ENCODE results near the gene AUTS2. TPM values are rescaled to one million over a fixed set of nuclear protein-coding genes. Genes with fewer than 3 reads are reported as not detected.

AUTS2 gene
- total and polyA plus RNA-seq, 4 donors, result 4.9 to 24.4 (median 7.0) TPM

DNA sequence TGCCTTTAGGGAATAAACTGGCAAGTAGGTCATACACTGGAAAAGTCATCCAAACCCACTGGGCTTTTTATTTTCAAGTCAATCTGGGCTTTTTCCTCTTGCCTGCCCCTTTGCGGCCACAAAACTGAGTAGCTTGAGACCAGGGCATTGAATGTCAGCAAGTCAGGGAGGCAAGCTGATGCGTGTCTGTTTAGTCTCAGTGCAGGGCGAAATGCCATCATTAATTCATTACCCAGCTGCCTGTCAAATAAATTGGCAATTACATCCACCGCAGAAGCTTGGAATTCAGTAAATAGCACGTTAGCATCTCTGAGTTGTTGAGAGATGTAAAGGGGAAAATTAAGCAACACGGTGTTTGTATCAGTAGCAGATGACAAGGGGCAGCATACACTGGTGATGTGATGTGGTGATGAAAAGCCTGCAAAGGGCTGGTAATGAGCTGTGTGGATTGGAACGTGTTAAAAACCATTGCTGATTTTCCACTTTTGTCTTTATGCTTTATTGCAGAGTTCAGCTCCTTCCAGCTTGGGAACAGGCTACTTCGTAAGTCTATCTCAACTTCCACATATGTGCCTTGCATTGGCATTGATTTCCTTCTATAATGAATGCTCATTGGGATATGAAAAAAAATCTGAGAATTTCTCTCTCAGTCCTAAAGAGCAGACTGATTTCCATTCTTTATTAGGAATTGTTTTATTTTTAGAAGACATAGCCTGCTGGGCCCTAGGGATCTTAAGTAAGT is 535.9 kb downstream of the AUTS2 start (continued):
- TF ChIP-seq CTCF (IDR thresholded peaks at IDR 0.05; ENCODE audit: low read depth, low read length, missing input control) (no peak), RXRA (IDR thresholded peaks at IDR 0.05) (no peak), FOXA1 (IDR thresholded peaks at IDR 0.05) (no peak), HNF4A (conservative IDR thresholded peaks at IDR 0.05) (no peak), NR2F2 (IDR thresholded peaks at IDR 0.05) (no peak), SP1 (IDR thresholded peaks at IDR 0.05) (no peak)

DNA sequence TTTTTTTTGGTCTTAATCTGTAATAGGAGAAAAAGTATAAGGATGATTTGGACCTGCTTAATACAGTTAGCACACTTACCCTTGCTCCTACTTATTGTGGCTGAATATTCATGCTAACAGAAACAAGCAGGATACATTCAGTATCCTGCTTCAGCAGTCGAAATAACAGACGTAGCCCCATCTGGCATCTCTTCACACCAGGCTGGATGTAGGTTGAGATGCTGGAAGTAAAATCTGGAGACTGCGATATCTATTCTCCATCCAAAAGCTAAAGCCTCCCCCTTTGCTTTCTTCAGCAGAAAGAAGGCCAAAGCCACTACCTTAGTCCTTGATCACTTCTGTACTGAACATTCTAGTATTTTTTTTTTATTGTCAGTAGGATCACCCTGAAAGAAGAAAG is 537.4 kb downstream of the AUTS2 start:
- Histone ChIP-seq H3K4me1 (ENCODE audit: control insufficient read depth in 4 of 4, insufficient read depth in 4 of 4, low read length in 3 of 4) (no peaks in the 10 kb centered on the region), H3K9me3 (ENCODE audit: control insufficient read depth in 4 of 4, low read length in 3 of 4) (no peaks in the 10 kb centered on the region), H3K9ac (ENCODE audit: low read depth in 1 of 2, low read length in 2 of 2) (no peak overlapping the region), H3K27ac (ENCODE audit: low read depth in 1 of 2, low read length in 2 of 2) (no peak overlapping the region), H3K36me3 (ENCODE audit: control insufficient read depth in 4 of 4, insufficient read depth in 3 of 4, low read depth in 1 of 4, low read length in 3 of 4) (no peaks in the 10 kb centered on the region), H3K4me3 (ENCODE audit: low read depth in 1 of 3, low read length in 3 of 3) (no peak overlapping the region), H3K27me3 (ENCODE audit: control insufficient read depth in 4 of 4, insufficient read depth in 4 of 4, low read length in 3 of 4) (no peaks in the 10 kb centered on the region)
- TF ChIP-seq RAD21 (IDR thresholded peaks at IDR 0.05), result no peak
- TF ChIP-seq, protein P1, sequence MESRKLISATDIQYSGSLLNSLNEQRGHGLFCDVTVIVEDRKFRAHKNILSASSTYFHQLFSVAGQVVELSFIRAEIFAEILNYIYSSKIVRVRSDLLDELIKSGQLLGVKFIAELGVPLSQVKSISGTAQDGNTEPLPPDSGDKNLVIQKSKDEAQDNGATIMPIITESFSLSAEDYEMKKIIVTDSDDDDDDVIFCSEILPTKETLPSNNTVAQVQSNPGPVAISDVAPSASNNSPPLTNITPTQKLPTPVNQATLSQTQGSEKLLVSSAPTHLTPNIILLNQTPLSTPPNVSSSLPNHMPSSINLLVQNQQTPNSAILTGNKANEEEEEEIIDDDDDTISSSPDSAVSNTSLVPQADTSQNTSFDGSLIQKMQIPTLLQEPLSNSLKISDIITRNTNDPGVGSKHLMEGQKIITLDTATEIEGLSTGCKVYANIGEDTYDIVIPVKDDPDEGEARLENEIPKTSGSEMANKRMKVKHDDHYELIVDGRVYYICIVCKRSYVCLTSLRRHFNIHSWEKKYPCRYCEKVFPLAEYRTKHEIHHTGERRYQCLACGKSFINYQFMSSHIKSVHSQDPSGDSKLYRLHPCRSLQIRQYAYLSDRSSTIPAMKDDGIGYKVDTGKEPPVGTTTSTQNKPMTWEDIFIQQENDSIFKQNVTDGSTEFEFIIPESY (IDR thresholded peaks at IDR 0.05), result no peak
- no peak for TF ChIP-seq FOXA2 (IDR thresholded peaks at IDR 0.05)
- TF ChIP-seq RXRA (IDR thresholded peaks at IDR 0.05), result no peak
- TF ChIP-seq, protein P2, sequence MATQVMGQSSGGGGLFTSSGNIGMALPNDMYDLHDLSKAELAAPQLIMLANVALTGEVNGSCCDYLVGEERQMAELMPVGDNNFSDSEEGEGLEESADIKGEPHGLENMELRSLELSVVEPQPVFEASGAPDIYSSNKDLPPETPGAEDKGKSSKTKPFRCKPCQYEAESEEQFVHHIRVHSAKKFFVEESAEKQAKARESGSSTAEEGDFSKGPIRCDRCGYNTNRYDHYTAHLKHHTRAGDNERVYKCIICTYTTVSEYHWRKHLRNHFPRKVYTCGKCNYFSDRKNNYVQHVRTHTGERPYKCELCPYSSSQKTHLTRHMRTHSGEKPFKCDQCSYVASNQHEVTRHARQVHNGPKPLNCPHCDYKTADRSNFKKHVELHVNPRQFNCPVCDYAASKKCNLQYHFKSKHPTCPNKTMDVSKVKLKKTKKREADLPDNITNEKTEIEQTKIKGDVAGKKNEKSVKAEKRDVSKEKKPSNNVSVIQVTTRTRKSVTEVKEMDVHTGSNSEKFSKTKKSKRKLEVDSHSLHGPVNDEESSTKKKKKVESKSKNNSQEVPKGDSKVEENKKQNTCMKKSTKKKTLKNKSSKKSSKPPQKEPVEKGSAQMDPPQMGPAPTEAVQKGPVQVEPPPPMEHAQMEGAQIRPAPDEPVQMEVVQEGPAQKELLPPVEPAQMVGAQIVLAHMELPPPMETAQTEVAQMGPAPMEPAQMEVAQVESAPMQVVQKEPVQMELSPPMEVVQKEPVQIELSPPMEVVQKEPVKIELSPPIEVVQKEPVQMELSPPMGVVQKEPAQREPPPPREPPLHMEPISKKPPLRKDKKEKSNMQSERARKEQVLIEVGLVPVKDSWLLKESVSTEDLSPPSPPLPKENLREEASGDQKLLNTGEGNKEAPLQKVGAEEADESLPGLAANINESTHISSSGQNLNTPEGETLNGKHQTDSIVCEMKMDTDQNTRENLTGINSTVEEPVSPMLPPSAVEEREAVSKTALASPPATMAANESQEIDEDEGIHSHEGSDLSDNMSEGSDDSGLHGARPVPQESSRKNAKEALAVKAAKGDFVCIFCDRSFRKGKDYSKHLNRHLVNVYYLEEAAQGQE (IDR thresholded peaks at IDR 0.05), result no peak
- TF ChIP-seq EGR1 (IDR thresholded peaks at IDR 0.05; ENCODE audit: low read depth in 2 of 2), result no peak
- no peak for TF ChIP-seq HNF4A (conservative IDR thresholded peaks at IDR 0.05)
- TF ChIP-seq, protein P3, sequence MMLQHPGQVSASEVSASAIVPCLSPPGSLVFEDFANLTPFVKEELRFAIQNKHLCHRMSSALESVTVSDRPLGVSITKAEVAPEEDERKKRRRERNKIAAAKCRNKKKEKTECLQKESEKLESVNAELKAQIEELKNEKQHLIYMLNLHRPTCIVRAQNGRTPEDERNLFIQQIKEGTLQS (IDR thresholded peaks at IDR 0.05), result no peak
- no peak for TF ChIP-seq FOXA1 (IDR thresholded peaks at IDR 0.05)
- TF ChIP-seq NR2F2 (IDR thresholded peaks at IDR 0.05), result no peak
- TF ChIP-seq, protein P4, sequence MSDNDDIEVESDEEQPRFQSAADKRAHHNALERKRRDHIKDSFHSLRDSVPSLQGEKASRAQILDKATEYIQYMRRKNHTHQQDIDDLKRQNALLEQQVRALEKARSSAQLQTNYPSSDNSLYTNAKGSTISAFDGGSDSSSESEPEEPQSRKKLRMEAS (IDR thresholded peaks at IDR 0.05), result no peak
- no peak for TF ChIP-seq HNF4G (IDR thresholded peaks at IDR 0.05)
- no peak for TF ChIP-seq GABPA (IDR thresholded peaks at IDR 0.05 in 1 of 2, conservative IDR thresholded peaks at IDR 0.05 in 1 of 2)
- TF ChIP-seq SP1 (IDR thresholded peaks at IDR 0.05), result no peak
- WGBS, result 90% methylated on average over 3 of the region's 3 CpGs
- DNase-seq (ENCODE audit: low spot score), result no peak
